Measurements from ENCODE around the gene ADAMTS7. TPM values are rescaled to one million over a fixed set of nuclear protein-coding genes. Genes with fewer than 3 reads are reported as not detected.

Gene ADAMTS7
- total RNA-seq, 1 experiment from 2014 or later: 23.1 TPM

DNA sequence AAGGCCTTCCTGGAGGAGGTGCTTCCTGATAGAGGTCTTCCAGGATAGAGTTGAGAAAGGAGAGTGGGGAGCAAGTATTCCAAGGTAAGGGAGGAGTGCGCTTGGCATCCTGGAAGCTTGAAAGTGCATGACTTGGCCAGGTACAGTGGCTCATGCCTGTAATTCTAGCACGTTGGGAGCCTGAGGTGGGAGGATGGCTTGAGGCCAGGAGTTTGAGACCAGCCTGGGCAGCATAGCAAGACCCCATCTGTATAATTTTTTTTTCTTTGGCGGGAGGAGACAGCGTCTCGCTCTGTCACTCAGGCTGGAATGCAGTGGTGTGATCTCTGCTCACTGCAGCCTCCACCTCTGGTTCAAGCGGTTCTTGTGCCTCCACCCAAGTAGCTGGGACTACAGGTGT lies 42.2 kb upstream of the ADAMTS7 start:
- Histone ChIP-seq H3K27ac (ENCODE audit: insufficient read length, low read depth, low read length) (no peak overlapping the region), H3K4ac (ENCODE audit: low read depth, low read length) (no peak overlapping the region), H3K4me1 (ENCODE audit: insufficient read depth, low read length) (peaks cover 2% of the 10 kb centered on the region; the same call in 1 of the 2 replicates), H3K23me2 (ENCODE audit: insufficient read length, low read depth, low read length, poor library complexity, severe bottlenecking) (peaks cover 5% of the 10 kb centered on the region), H3K4me2 (ENCODE audit: insufficient read depth, insufficient read length, low read length) (no peak overlapping the region), H4K20me1 (ENCODE audit: control insufficient read depth, insufficient read depth, insufficient read length) (no peaks in the 10 kb centered on the region), H3K9ac (ENCODE audit: extremely low read depth, insufficient read length, low read length) (no peak overlapping the region), H3T11ph (ENCODE audit: low read length) (no peak overlapping the region), H3K79me1 (ENCODE audit: insufficient read depth, low read depth, low read length, poor library complexity, severe bottlenecking) (no peaks in the 10 kb centered on the region), H2BK15ac (ENCODE audit: low read depth, low read length) (no peak overlapping the region), H4K91ac (ENCODE audit: insufficient read length, low read depth, low read length) (no peak overlapping the region), H3K23ac (ENCODE audit: insufficient read length, low read depth, low read length) (no peak overlapping the region), H3K14ac (ENCODE audit: insufficient read depth, low read length) (no peak overlapping the region), H4K5ac (ENCODE audit: insufficient read length, low read depth, low read length) (no peak overlapping the region), H3K27me3 (ENCODE audit: insufficient read depth, low read length) (no peaks in the 10 kb centered on the region), H3K79me2 (ENCODE audit: insufficient read depth, low read length) (no peaks in the 10 kb centered on the region), H2AK5ac (ENCODE audit: insufficient read length, low read length) (no peak overlapping the region), H2BK20ac (ENCODE audit: low read depth, low read length, poor library complexity, severe bottlenecking) (no peak overlapping the region), H2BK120ac (ENCODE audit: low read depth, low read length, poor library complexity, severe bottlenecking) (no peak overlapping the region), H2BK12ac (ENCODE audit: insufficient read length, low read depth, low read length) (no peak overlapping the region), H3K18ac (ENCODE audit: insufficient read length, low read depth, low read length) (no peak overlapping the region), H3K9me3 (ENCODE audit: control insufficient read depth, low read depth, low read length) (no peaks in the 10 kb centered on the region), H2AFZ (ENCODE audit: low read length) (no peak overlapping the region), H4K8ac (replicated peaks; ENCODE audit: insufficient read length, low read depth, low read length) (no peak overlapping the region), H2BK5ac (ENCODE audit: insufficient read length, low read length) (no peak overlapping the region), H3K56ac (ENCODE audit: insufficient read length, low read depth, low read length) (no peak overlapping the region)
- H3K27me3 Mint-ChIP-seq (ENCODE audit: low read depth): no peaks in the 10 kb centered on the region
- H3K4me3 Mint-ChIP-seq: no peak overlapping the region
- H3K27ac Mint-ChIP-seq: peak overlapping the region in 1 of 3 experiments; percentile 46; a peak in 1 of 7 replicates
- no peaks in the 10 kb centered on the region for H3K36me3 Mint-ChIP-seq (ENCODE audit: insufficient read depth in 1 of 3, low read depth in 3 of 3)
- peaks cover 12 to 20% of the 10 kb centered on the region in 2 experiments for H3K4me1 Mint-ChIP-seq
- TF ChIP-seq, protein P1, sequence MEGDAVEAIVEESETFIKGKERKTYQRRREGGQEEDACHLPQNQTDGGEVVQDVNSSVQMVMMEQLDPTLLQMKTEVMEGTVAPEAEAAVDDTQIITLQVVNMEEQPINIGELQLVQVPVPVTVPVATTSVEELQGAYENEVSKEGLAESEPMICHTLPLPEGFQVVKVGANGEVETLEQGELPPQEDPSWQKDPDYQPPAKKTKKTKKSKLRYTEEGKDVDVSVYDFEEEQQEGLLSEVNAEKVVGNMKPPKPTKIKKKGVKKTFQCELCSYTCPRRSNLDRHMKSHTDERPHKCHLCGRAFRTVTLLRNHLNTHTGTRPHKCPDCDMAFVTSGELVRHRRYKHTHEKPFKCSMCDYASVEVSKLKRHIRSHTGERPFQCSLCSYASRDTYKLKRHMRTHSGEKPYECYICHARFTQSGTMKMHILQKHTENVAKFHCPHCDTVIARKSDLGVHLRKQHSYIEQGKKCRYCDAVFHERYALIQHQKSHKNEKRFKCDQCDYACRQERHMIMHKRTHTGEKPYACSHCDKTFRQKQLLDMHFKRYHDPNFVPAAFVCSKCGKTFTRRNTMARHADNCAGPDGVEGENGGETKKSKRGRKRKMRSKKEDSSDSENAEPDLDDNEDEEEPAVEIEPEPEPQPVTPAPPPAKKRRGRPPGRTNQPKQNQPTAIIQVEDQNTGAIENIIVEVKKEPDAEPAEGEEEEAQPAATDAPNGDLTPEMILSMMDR (conservative IDR thresholded peaks at IDR 0.05): no peak
- H3K9me3 Mint-ChIP-seq: no peaks in the 10 kb centered on the region; a peak in 2 of 5 replicates
- DNase-seq: no peak
- WGBS (ENCODE audit: extremely low coverage, insufficient read length, low lambda C conversion rate): no CpG with 5 or more reads among the region's 6 CpGs
